SIG-M5 (cell line): Measurements from ENCODE around the gene EPS8L2.
"Not testable (repeated sequence)": the region's sequence is repeated elsewhere in the genome, so short reads cannot be mapped to it uniquely, and the experiment has no call there.

Experiments
- DNase-seq: peaks from one replicate; lab custom pipeline; 2025; lab: John Stamatoyannopoulos, UW

The EPS8L2 gene

GRCh38 chr11:690244-690643 is 15.8 kb upstream of the EPS8L2 start:
- not testable (repeated sequence) for DNase-seq

- no peak for DNase-seq
These were observed 15.0 kb upstream of the EPS8L2 start for GRCh38 chr11:690738-691633.

GRCh38 chr11:691710-692590 is 14.1 kb upstream of the EPS8L2 start:
- no peak for DNase-seq

- DNase-seq = no peak
These were observed 13.1 kb upstream of the EPS8L2 start for GRCh38 chr11:692824-693414.

GRCh38 chr11:693415-693831 is 12.6 kb upstream of the EPS8L2 start:
- no peak for DNase-seq

- no peak for DNase-seq
These were observed 12.0 kb upstream of the EPS8L2 start for GRCh38 chr11:693887-694562.

- peak; percentile 58 for DNase-seq
These were observed 11.3 kb upstream of the EPS8L2 start, which contains the start of gene DEAF1 for GRCh38 chr11:694563-695287. Gene DEAF1, minus strand, starts transcription at chr11:695222. Its CDS starts 175 bp downstream, at chr11:695047.

- no peak for DNase-seq
These were observed 10.8 kb upstream of the EPS8L2 start for GRCh38 chr11:695288-695537.

GRCh38 chr11:695538-696248 is 10.3 kb upstream of the EPS8L2 start, which contains the start of gene TMEM80:
Gene TMEM80, plus strand, starts transcription at chr11:695816. Its CDS starts 12 bp downstream, at chr11:695828.
- peak; percentile 73 for DNase-seq

GRCh38 chr11:696955-697491 is 9.0 kb upstream of the EPS8L2 start:
- peak; percentile 49 for DNase-seq

GRCh38 chr11:697811-698311 is 8.2 kb upstream of the EPS8L2 start:
- no peak for DNase-seq

- no peak for DNase-seq
These were observed 7.4 kb upstream of the EPS8L2 start for GRCh38 chr11:698493-699115.

- no peak for DNase-seq
These were observed 6.9 kb upstream of the EPS8L2 start for GRCh38 chr11:699116-699508.

- no peak for DNase-seq
These were observed 6.3 kb upstream of the EPS8L2 start for GRCh38 chr11:699753-700152.

- no peak for DNase-seq
These were observed 4.1 kb upstream of the EPS8L2 start for GRCh38 chr11:701741-702461.

GRCh38 chr11:702462-703461 is 3.3 kb upstream of the EPS8L2 start:
- no peak for DNase-seq

- no peak for DNase-seq
These were observed 2.5 kb upstream of the EPS8L2 start for GRCh38 chr11:703506-703905.

GRCh38 chr11:704228-704674 is 1.8 kb upstream of the EPS8L2 start:
- DNase-seq = no peak
